Common myeloid progenitor, CD34-positive (primary cell): ENCODE data around the gene PPA2.

Experiments used
- CTCF ChIA-PET: fragments of 350-600 bp; sonication (Branson Sonifier 250); formaldehyde crosslinking; loops from one replicate; lab custom pipeline; 2021; ENCODE audit warnings: antibody characterized with exemption; lab: Charles Lee
- POLR2A ChIA-PET: fragments of 350-600 bp; sonication (Branson Sonifier 250); formaldehyde crosslinking; loops from one replicate; lab custom pipeline; 2021; ENCODE audit warnings: antibody characterized with exemption; lab: Charles Lee
- DNase-seq, 3 donors: peaks; one replicate each; pipeline versions ENCODE4 v3.0.0 to v3.0.0-alpha.2; 2013
- H3K27ac ChIP-seq, 2 experiments: 1 replicate in 1 of 2; 2 replicates in 1 of 2; pipeline ENCODE4 v1.7.0; 2013; ENCODE audit warnings: inconsistent platforms in 2 of 2, low read length in 2 of 2, mild to moderate bottlenecking in 2 of 2, low read depth in 1 of 2, moderate library complexity in 1 of 2; ENCODE audit not compliant: severe bottlenecking in 2 of 2, insufficient read depth in 1 of 2, poor library complexity in 1 of 2
- H3K27me3 ChIP-seq, 5 experiments: replicated peaks in 2 of 5; 1 replicate in 3 of 5; 2 replicates in 2 of 5; pipeline versions ENCODE4 v1.6.1 to v1.7.0; 2013; ENCODE audit warnings: low read length in 4 of 5, mild to moderate bottlenecking in 2 of 5, moderate library complexity in 2 of 5, inconsistent platforms in 1 of 5; ENCODE audit not compliant: insufficient read depth in 5 of 5, control insufficient read depth in 4 of 5
- H3K36me3 ChIP-seq, 4 experiments: 1 replicate in 2 of 4; 2 replicates in 2 of 4; pipeline versions ENCODE4 v1.6.1 to v1.7.0; 2013; ENCODE audit warnings: low read length in 3 of 4, control low read depth in 1 of 4, mild to moderate bottlenecking in 1 of 4; ENCODE audit not compliant: control insufficient read depth in 4 of 4, insufficient read depth in 4 of 4
- H3K4me1 ChIP-seq, 4 experiments: 1 replicate in 3 of 4; 2 replicates in 1 of 4; pipeline versions ENCODE4 v1.6.1 to v1.7.1; 2013; ENCODE audit warnings: low read length in 3 of 4, mild to moderate bottlenecking in 3 of 4, control low read depth in 1 of 4, inconsistent platforms in 1 of 4, moderate library complexity in 1 of 4; ENCODE audit not compliant: control insufficient read depth in 4 of 4, insufficient read depth in 4 of 4; ENCODE audit errors: control extremely low read depth in 1 of 4
- H3K4me3 ChIP-seq, 7 experiments: 1 replicate in 4 of 7; 2 replicates in 3 of 7; pipeline versions ENCODE4 v1.5.1 to v1.7.0; 2013; ENCODE audit warnings: mild to moderate bottlenecking in 7 of 7, low read length in 6 of 7, moderate library complexity in 6 of 7, inconsistent platforms in 2 of 7, low read depth in 2 of 7, control low read depth in 1 of 7; ENCODE audit not compliant: insufficient read depth in 4 of 7, control insufficient read depth in 1 of 7; ENCODE audit errors: extremely low read depth in 1 of 7
- H3K9me3 ChIP-seq, 5 experiments: 1 replicate in 4 of 5; 2 replicates in 1 of 5; pipeline versions ENCODE4 v1.6.1 to v1.7.1; 2013; ENCODE audit warnings: low read length in 4 of 5, mild to moderate bottlenecking in 2 of 5, inconsistent platforms in 1 of 5, low read depth in 1 of 5, moderate library complexity in 1 of 5; ENCODE audit not compliant: control insufficient read depth in 4 of 5, insufficient read depth in 2 of 5; ENCODE audit errors: control extremely low read depth in 1 of 5
- WGBS: methylation state at CpG from one replicate; pipeline ENCODE4 v1.1.5; 2013; ENCODE audit not compliant: insufficient coverage; 5-methylcytosine and 5-hydroxymethylcytosine counted together

The PPA2 gene

DNA sequence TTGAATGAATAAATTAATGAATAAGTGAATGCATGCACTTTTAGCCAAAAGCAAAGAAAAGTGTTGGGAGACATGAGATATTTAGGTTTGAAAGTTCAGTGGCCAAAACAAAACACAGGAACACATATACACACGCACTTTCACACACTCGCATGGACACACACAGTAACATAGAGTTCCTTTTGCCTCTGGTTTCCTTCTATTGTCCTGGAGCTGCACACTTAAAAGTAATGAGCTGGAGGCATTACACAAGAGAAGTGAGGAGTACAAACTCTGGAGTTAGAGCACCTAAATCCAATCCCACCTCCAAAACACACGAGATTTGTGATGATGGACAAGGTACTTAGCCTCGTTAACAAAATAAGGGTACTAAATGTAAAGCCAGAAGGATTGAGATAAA lies 18.7 kb downstream of the PPA2 start:
- no CpG with 5 or more reads among the region's 4 CpGs for WGBS
- CTCF ChIA-PET, result interaction anchor here (2.0 to 2.1 kb wide), 2 partner anchors 13 to 18 kb away, joined by 5 read pairs; partner anchors contain the start of gene PPA2
- no peaks in the 10 kb centered on the region for H3K4me1 ChIP-seq
- no peak overlapping the region for H3K27ac ChIP-seq
- peak in 1 of 3 donors; percentile 31 for DNase-seq
- no peak overlapping the region for H3K4me3 ChIP-seq
- no peaks in the 10 kb centered on the region for H3K27me3 ChIP-seq
- H3K9me3 ChIP-seq, result no peaks in the 10 kb centered on the region
- peaks cover 4 to 43% (median 26%) of the 10 kb centered on the region in 4 experiments for H3K36me3 ChIP-seq
- POLR2A ChIA-PET, result no interaction called here

DNA sequence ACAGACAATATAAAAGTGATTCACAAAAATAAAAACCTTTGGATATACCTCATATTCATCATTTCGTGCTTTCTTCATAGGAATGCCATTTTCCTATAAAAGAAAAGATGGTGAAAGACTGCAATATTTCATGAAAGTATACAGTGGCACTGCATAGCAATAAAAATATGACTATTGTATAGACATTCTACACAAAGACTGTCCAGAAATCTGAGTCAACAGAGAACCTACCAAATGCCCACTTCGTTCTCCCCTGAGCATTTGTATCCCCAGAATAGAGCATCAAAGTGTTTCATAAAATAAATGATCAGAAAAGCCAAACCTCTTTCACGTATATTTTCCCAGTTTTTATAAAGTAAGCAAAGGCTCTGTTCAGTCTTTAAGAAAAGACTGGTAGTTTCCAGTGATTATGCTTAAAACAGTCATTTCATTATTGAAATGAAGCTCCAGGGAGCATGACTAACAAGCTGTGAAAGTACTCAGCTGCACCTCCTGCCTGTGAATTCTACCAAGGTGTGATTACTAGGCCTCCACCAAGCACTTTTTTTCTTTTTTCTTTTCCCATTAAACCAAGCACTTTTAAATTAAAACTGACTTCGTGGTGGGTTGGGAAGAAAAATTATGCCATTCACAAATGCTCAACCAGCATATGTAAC lies 20.2 kb downstream of the PPA2 start:
- ChIA-PET CTCF (interaction anchor here (1.4 kb wide), 1 partner anchor 8 kb away, joined by 4 read pairs; no protein-coding TSS in a partner anchor), POLR2A (no interaction called here)
- H3K27ac ChIP-seq, result no peak overlapping the region
- no peak overlapping the region for H3K4me3 ChIP-seq
- no peaks in the 10 kb centered on the region for H3K27me3 ChIP-seq
- DNase-seq, result no peak
- WGBS, result 96% methylated on average over 2 of the region's 4 CpGs
- no peaks in the 10 kb centered on the region for H3K4me1 ChIP-seq
- no peaks in the 10 kb centered on the region for H3K9me3 ChIP-seq
- peaks cover 4 to 50% (median 30%) of the 10 kb centered on the region in 4 experiments for H3K36me3 ChIP-seq

DNA sequence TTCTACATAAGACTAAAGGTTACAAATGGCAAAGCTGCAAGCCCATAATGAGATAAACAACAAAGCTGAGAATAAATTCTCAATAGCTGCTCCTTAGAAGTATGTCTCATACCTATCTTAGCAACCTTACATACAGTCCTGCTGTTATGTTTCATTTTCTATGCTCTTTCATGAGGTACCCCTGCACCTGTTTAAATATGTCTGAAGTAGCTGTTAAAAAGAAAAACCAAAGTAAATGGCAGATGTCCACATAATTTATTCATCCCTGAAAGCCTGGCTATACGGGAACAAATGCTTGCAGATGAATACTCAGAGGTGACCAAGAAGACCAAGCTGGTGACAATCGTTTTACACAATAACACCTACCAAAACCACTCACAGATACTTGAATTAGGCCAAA lies 22.5 kb downstream of the PPA2 start:
- Histone ChIP-seq H3K4me1 (no peaks in the 10 kb centered on the region), H3K36me3 (peaks cover 8 to 64% (median 28%) of the 10 kb centered on the region in 4 experiments), H3K9me3 (no peaks in the 10 kb centered on the region), H3K27ac (no peak overlapping the region), H3K4me3 (no peak overlapping the region), H3K27me3 (no peaks in the 10 kb centered on the region)
- WGBS, result 95% methylated on average over 2 of the region's 2 CpGs
- ChIA-PET CTCF (interaction anchor here (1.0 to 1.8 kb wide), 2 partner anchors 9 to 16 kb away, joined by 3 to 5 read pairs; no protein-coding TSS in a partner anchor), POLR2A (no interaction called here)
- DNase-seq, result no peak

DNA sequence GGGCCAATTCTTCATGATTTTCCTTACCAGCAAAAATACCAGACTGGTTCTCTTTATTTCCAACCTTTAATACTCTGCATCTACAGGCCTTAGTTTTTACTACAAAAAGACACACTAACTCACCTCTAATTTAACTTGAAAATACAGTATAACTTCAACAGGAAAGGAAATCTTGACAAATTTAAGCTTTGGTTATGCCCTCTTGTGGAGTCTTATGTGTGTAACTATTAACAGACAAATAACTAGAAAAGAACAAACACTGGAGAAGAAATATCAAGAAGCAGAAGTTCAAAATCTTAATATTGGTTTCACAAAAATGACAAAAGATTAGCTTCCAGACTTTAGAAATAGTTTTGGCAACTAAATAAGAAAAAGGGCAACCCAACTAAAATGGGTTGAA lies 33.0 kb downstream of the PPA2 start:
- no peaks in the 10 kb centered on the region for H3K27me3 ChIP-seq
- no peak overlapping the region for H3K27ac ChIP-seq
- ChIA-PET CTCF (no interaction called here), POLR2A (no interaction called here)
- H3K9me3 ChIP-seq, result peaks cover 0 to 22% (median 3%) of the 10 kb centered on the region in 5 experiments
- H3K36me3 ChIP-seq, result peaks cover 29 to 75% (median 45%) of the 10 kb centered on the region in 4 experiments
- H3K4me1 ChIP-seq, result no peaks in the 10 kb centered on the region
- no peak for DNase-seq
- H3K4me3 ChIP-seq, result no peak overlapping the region

DNA sequence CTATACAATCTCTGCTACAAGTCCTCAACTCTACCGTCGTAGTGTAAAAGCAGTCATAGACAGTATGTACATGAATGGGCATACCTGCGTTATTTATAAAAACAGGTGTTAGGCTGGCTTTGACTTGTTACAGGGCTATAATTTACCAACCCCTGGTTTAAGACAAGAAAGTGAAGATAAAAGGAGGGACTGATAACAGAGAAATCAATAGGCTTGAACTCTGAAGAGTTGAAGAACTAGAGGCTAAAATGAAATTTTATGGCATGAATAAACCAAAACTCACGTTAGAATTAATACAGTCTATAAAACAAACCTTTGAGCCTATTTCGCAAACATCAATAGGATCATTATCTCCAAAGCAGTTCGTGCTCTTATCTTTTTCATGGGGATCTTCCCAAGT lies 36.2 kb downstream of the PPA2 start:
- no peak overlapping the region for H3K4me3 ChIP-seq
- no peaks in the 10 kb centered on the region for H3K4me1 ChIP-seq
- ChIA-PET POLR2A (no interaction called here), CTCF (no interaction called here)
- H3K27ac ChIP-seq, result no peak overlapping the region
- 100% methylated on average over 1 of the region's 6 CpGs for WGBS
- peaks cover 37 to 77% (median 57%) of the 10 kb centered on the region in 4 experiments for H3K36me3 ChIP-seq
- H3K27me3 ChIP-seq, result no peaks in the 10 kb centered on the region
- peaks cover 3 to 40% (median 11%) of the 10 kb centered on the region in 5 experiments for H3K9me3 ChIP-seq
- no peak for DNase-seq

DNA sequence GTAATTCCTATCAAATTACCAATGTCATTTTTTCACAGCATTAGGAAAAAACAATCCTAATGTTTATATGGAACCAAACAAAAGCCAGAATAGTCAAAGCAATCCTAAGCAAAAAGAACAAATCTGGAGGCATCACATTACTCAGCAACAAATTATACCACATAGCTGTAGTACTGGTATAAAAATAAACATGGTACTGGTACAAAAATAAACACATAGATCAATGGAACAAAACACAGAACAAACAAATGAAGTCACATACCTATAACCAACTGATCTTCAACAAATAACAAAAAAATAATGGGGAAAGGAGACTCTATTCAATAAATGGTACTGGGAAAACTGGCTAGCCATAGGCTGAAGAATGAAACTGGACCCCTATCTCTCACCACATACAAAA lies 37.4 kb downstream of the PPA2 start:
- no peak overlapping the region for H3K27ac ChIP-seq
- H3K27me3 ChIP-seq, result no peaks in the 10 kb centered on the region
- H3K36me3 ChIP-seq, result peaks cover 39 to 78% (median 55%) of the 10 kb centered on the region in 4 experiments
- POLR2A ChIA-PET, result no interaction called here
- H3K4me3 ChIP-seq, result no peak overlapping the region
- peaks cover 3 to 36% (median 11%) of the 10 kb centered on the region in 5 experiments for H3K9me3 ChIP-seq
- no peak for DNase-seq
- H3K4me1 ChIP-seq, result no peaks in the 10 kb centered on the region
- CTCF ChIA-PET, result no interaction called here

DNA sequence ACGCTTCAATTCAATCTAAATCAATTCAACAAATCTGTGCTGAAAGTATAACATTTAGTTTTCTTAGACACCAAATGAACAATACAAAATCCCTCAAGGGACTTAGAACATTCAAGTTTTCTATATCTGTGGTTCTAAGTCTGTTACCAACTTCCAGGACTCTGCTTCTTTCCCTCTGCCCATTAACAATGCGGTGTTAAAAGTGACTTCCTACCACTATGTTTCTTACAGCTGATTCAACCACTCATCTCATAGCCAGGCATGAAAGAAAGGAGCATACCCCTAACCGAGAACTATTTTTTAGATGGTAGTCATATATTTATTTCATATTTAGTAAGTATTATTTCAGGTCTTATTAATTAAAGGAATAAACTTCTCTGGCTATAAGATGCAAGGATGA lies 38.9 kb downstream of the PPA2 start:
- peaks cover 41 to 76% (median 53%) of the 10 kb centered on the region in 4 experiments for H3K36me3 ChIP-seq
- no peak for DNase-seq
- H3K9me3 ChIP-seq, result peaks cover 3 to 36% (median 11%) of the 10 kb centered on the region in 5 experiments
- ChIA-PET POLR2A (no interaction called here), CTCF (no interaction called here)
- H3K27ac ChIP-seq, result no peak overlapping the region
- no CpG with 5 or more reads among the region's 3 CpGs for WGBS
- no peaks in the 10 kb centered on the region for H3K27me3 ChIP-seq
- H3K4me1 ChIP-seq, result no peaks in the 10 kb centered on the region
- no peak overlapping the region for H3K4me3 ChIP-seq
